22Rv1 (cell line): ENCODE results near the gene RAD51B.

Experiments used
- ZFX ChIP-seq: fragments of 450-650 bp; IDR thresholded peaks from 2 replicates; pipeline ENCODE4 v1.6.1; 2017; ENCODE audit warnings: antibody characterized with exemption, borderline replicate concordance
- TF ChIP-seq, protein P1 (sequence below): fragments of 450-650 bp; IDR thresholded peaks from 2 replicates; pipeline ENCODE4 v1.5.1; 2017; ENCODE audit warnings: mild to moderate bottlenecking

DNA sequence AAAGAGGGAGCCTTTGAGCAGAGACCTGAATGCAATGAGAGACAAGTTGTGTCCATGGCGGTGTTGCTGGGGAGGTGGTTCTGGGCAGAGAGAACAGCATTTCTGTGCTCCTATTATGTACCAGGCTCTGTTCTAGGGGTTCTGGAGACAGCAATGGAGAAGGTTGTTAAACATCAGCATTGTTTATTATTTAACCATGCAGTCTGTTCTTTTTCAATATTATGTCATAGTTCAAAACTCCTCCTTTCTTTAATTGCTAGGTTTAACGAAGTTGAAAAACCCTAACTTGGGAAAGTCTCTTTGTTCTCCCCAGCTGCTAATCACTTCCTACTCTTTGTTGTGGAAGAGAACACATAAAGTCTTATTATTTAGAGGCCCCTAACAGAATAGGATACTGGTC is 279.3 kb downstream of the RAD51B start:
- TF ChIP-seq, protein P1, sequence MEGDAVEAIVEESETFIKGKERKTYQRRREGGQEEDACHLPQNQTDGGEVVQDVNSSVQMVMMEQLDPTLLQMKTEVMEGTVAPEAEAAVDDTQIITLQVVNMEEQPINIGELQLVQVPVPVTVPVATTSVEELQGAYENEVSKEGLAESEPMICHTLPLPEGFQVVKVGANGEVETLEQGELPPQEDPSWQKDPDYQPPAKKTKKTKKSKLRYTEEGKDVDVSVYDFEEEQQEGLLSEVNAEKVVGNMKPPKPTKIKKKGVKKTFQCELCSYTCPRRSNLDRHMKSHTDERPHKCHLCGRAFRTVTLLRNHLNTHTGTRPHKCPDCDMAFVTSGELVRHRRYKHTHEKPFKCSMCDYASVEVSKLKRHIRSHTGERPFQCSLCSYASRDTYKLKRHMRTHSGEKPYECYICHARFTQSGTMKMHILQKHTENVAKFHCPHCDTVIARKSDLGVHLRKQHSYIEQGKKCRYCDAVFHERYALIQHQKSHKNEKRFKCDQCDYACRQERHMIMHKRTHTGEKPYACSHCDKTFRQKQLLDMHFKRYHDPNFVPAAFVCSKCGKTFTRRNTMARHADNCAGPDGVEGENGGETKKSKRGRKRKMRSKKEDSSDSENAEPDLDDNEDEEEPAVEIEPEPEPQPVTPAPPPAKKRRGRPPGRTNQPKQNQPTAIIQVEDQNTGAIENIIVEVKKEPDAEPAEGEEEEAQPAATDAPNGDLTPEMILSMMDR: no peak
- TF ChIP-seq ZFX: no peak
